Hematopoietic multipotent progenitor cell treated with erythropoietin and hydrocortisone succinate and interleukin-3 and kit ligand, for 6 days (in vitro differentiated cells): ENCODE results near the gene ONECUT3.

ENCODE experiments used
- DNase-seq: peaks from one replicate; pipeline ENCODE4 v3.0.0-alpha.2; 2015

The ONECUT3 gene

DNA sequence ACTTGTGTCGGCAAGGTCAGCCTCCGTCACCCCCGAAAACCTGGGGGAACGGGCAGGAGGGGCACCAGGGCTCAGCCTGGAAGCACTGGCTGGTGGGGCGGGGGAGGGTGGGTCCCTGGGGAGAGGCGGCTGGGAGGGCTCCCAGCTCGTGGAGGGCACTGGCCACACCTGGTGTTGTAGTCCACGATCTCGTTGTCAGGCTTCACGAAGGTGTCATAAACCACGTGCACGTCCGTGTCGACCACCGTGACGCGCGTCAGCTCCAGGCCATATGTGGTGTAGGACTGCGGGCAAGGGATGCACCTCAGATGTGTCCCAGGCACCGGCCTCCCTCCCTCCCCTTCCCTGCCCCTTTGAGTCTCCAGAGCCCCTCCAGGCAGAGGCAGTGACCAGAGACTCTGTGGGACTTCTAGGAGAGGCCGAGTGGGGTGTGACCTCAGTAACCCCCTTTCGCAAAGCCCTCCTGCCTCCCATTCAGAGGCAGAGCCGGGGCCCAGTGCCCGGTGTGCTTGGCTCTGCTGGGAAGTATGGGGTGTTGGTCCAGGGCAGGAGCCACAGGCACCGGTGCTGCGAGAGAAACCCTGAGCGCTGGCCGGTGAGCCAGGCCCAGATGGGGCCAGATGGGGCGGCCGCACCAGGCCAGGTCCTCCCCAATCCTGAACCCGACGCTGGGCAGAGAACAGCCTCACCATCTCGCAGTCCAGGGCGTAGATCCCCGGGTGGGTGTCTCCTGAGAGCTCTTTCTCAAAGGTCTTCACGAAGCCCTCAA, 63.4 kb downstream of the ONECUT3 start:
- DNase-seq, result no peak

DNA sequence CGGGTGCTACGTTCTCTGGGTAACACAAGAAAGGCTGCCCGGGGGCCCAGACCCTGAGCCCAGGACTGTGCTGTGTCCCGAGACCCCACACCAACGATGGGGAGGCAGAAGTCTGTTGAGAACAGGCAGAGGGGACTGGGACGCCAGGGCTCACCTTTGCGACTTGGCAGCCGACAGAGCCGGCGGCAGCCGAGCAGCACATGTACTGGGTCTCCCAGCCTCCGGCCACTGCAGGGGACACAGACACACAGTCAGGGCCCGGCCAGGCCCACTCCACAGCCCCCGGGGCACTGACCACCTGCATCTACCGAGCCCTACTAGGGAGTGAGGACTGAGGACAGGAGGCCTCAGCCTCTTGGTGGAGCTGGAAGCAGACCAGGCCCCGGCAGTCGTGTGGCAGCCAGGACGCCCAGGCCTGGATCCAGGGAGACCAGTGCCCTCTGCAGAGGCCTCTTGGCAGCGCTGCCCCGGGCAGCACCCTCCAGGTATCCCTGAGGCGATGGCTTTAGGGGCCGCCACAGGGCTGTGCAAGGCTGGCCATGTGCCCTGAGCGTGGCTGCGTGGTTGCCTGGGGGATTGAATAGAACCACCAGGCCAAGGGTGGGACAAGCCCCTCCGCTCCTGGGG, 64.4 kb downstream of the ONECUT3 start:
- no peak for DNase-seq

DNA sequence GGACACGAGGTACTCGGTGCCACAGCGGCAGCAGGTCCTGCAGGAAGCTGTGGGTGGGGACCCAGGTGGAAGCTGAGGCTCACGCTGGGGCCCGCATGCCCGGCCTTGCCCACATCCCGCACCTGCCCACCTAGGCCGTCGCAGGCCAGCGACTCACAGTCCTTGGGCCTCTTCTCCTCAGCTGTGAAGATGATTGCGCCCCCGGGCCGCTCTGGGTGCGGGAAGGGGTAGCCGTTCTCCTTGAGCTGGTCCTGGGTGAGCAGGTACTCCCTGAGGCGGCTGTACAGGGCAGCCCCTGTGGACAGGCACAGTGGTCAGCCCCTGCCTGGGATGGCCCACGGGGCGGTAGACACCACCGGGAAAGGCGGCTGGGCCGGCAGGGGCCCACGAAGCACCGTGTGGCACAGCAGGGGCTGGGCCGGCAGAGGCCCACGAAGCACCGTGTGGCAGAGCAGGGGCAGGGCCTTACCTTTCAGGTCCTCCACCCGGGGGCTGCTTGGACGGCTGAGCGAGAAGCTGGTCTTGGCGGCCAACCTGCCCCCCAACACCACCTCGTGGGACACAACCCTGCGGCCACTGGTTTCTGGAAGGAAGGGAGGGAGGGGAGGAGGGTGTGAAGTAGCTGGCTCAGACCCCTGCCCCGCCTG, 65.4 kb downstream of the ONECUT3 start:
- DNase-seq, result no peak

DNA sequence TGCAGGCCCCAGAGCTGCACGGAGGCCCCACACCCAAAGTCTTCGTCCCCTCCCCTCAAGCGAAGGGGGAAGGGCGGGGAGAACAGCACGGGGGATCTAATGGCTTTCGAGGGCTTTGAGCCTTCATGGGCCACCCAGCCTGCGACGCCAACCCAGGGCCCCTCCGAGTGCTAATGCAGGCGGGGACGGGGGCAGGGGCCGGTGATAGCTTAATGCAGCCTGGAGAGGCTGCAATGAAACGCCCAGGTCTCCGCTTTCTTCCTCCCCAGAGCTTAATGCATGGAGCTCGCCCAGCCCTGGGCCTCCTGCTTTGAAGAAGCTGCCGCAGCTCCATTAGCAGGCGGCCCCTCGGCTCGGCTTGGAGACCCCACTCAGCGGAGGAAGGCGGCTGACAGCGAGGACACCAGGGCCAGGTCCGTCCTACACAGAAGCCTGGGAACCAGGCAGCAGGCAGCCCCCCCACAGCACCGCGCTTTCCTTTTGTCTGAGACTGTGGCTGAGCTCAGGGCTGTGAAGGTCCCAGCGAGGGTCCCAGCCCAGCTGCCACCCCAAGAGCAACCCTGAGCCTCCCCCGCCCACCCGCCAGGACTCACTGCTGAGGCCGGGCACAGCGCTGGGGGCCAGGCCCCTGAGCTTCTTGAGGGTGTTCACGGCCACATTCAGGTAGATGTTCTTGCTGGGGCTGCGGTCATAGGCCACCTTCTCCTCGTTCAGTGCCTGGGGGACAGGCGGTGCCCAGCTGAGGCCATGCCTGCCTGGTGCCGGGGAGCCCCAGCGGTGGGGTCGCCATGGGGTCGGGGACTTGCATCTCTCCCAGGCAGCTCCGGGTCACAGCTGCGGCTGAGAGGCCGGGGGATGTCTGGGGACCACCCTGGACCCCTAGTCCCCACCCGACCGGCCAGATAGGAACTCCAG, 66.3 kb downstream of the ONECUT3 start:
- DNase-seq, result no peak

DNA sequence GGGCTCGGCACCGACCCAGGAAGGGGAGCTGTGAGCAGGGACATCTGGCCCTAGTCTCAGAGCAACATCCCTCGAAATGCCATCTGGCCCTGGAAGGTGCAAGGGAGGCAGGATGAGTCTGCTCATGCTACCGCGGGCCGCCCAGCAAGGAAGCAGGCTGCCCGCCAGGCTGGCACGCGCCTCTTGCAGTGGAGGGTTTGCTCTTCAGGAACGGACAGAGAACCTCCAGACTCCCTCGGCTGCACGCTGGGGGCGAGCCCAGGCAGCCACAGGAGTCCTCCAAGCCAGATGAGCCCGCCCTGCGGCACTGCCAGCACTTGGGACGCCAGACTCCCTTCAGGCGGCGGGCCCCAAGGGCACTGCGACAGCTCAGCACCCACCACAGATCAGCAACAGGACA, 68.9 kb downstream of the ONECUT3 start:
- no peak for DNase-seq

DNA sequence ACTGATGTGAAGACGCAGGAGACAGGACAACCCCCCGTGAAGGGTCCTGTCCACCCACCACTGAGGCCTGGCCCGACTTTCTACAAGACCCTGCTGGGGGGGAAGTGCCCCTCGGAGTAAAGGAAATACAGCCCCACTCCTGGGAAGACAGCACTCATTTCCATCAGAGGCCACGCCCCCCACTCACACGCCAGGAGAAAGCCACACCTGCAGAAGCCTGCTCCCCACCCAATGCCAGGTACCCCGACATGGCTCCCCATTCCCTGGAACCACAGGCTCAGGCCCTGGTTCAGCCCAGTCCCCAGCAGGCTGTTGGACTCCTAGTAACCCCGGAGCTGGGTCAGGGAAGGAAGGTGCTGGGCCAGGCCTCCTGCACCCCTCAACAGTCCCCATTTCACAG, 69.7 kb downstream of the ONECUT3 start:
- DNase-seq, result no peak

DNA sequence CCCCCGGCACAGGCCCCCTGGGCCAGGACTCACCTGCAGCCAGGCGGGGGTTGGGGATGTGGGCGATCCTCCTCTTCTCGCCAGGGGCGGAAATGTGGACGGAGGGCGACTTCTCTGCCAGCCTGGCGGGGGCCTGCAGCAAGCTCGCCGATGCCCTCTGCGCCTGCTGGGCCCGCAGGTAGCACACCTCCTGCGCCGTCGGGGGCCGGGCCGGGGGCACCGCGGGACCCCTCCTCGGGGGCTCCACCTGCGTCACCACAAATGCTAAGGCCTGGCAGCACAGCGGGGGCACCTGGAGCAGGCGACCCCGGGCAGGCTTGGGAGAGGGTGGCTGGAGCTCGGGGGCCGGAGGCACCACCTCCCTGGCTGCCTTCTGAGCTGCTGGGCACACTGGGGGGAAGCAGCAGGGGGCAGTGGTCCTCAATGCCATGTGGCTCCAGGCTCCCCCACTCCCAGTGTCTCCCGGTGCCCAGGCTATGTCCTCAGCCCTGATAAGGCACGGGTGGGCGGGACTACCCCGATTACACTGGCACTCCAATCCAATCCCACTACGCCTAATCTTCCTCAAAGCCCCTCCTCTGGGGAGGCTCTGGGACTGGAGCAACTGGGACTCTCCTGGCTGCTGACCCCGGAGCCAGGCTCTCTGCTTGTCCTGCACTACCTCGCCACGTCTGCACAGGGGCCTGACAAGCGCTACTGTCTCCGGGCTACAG, 70.4 kb downstream of the ONECUT3 start:
- DNase-seq, result peak; percentile 44

DNA sequence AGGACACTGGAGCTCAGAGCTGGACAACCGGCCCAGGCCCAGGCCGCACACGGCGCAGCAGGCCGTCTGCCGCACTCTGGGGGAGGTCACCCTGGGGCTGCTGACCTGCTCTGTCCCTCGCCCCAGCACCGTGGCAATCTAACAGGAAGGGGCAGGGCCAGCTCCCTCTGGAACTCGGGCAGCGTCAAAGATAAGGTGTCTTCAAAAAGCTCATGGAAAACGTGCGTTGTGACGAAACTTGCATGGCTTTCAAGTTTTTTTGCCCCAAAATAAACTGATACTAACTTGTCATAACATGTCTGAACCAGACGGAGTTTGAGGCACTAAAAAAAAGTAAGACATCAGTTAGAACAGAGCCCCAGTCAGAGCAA, 70.9 kb downstream of the ONECUT3 start:
- DNase-seq, result no peak

DNA sequence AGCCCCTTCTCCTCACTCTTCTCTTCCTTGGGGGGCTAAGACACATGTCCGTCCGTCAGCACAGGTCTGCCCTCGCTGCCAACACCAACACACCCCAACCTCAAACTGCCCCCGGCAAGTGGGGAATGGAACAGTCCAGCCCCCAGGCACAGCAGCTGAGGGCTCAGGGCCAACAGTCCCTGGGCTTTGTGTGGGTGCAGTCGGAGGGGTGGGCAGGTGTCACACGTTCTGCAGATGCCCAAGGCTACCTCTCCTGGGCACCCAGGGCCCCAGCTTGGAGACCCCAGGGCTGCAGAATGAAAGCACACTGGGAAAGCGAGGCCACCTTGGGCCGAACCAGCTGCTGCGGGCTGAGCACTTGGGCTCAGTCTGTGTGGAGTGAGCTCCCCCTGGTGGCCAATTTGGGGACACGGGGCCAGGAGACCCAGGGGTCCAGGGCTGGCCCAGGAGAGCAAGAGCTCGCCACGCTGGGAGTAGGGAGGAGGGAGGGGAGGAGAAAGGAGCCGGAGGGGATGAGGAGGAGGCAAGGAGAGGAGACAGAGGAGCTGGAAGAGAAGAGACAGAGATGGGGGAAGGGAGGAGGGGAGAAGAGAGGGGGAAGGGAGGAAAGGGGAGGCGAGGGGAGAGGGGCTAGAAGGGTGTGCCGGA, 72.7 kb downstream of the ONECUT3 start:
- DNase-seq, result peak; percentile 84

DNA sequence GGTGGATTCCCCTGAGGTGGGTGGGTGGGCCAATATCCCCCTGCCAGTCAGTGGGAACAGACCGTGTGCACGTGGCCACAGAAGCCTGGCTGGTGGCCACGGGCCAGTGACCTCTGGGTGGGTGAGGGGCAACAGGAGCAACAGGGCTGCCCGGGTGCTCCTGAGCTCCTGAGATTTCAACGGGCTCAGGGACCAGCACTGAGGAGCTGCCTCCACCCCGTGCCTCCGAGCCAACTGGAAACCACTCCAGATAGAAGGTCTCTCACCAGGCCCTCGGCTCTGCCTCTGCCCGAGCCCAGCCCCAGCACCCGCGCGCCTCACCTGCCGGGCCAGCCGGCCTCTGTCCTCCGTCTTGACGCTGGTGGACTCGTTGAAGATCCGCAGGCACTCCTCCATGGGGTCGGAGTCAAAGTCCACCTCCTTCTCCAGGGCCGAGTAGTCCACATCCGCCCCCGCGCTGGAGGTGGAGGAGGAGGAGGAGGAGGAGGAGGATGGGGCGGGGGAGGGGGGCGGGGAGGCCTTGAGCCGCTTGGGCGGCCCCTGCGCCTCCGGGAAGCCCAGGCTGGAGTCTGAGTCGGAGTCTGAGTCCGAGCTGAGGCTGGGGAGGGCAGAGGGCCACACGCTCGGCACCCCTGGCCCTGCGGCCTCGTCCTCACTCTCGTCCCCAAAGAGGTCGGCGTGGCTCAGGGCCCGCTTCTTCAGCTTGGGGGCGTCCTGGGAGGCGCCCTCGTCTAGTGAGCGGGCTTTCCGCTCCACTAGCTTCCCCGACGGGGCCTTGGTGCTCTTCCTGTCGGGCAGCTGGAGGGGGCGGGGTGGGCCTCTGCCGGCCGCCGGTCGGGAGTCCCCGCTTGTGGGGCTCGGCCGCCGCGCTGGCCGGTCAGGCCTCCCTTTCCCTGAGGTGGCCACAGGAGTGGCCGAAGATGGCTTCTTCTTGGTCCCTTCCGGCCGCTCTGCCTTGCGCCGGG, 73.5 kb downstream of the ONECUT3 start:
- no peak for DNase-seq

DNA sequence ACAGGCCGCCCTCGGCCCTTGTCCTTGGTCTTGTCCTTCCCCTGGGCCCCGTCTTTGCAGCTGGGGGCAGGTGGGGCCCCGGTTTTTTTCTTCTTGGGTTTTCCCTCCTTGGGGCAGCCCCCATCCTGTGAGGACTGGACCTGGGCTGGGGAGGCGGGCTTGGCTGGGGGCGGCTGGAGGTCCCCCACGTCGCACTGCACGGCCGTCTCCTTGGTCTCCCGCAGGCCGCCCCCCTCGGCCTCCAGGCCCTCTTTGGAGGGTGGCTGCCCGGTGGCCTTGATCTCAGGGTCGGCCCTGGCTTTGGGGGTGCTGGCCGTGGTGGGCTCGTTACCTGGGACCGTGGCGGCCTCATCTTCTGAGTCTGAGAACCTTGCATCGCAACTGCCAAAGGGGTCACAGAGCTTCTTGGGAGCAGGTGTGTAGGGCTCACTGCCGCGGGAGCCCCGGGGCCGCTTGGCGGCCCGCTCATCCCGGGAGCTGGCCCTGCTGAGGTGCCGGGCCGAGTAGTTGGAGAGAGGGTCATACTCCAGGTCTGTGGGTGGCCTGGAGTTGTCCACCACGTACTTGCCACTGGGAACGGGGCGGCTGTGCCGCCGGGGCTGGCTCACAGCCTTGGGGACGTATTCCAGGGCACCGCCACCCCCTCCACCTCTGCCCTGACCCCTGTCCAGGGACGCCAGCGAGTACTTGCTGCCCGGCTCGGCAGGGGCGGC, 74.4 kb downstream of the ONECUT3 start:
- no peak for DNase-seq

DNA sequence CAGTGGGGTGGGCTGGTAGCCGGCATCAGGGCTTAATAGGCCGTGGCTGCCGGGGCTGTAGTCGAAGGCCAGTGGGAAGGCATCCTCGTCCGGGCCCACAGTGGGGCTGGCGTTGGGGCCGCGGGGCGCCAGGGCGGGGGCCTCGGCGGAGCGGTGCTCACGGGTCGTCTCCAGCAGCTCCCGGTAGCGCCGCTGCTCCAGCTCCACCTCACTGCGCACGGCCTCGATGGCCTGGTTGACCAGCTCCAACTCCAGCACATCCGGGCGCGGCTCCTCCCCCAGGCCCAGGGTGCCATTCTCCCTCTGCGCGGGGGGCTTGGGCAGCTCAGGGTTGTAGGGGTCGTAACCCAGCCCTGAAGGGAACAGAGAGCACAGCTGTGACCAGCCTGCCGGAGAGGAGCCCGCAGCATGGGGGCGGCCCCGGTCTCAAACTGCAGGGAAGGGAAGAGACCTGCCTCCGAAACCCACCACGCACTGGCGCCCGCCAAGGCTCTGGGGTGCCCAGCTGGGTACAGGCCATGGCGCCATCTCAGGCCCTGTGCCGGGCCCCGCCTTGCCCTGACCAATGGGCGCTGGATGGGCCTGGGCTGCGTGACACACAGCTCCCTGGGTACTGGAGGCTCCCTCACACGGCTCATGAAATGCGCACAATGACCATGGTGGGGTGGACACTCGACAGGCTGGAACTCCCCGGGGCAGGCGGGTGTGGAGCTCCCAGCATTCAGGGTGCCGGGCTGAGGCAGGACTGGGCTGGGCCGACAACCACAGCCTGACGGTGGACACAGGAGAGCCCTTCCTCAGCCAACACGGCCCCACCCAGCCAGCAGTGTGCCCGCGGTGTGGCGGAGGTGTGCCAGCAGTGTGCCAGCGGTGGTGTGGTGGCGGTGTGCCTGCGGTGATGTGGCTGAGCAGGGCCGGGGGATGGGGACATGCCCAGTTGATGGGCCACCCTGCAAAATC, 75.3 kb downstream of the ONECUT3 start:
- DNase-seq, result no peak

DNA sequence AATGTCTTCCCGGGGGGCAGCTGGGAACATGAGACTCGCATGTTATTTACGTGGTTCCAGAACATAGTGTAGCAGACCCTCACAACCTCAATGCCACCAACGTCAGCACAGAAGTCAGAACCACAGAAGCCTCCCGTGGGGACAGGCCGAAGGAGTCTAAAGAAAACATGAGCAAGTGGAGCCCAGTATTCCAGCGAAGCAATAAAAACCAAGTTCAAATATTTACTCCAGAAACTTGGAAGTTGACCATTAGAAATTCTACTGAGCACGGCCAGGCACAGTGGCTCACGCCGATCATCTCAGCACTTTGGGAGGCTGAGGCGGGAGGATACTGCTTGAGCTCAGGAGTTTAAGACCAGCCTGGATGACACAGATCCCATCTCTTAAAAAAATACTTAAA, 76.7 kb downstream of the ONECUT3 start:
- DNase-seq, result no peak

DNA sequence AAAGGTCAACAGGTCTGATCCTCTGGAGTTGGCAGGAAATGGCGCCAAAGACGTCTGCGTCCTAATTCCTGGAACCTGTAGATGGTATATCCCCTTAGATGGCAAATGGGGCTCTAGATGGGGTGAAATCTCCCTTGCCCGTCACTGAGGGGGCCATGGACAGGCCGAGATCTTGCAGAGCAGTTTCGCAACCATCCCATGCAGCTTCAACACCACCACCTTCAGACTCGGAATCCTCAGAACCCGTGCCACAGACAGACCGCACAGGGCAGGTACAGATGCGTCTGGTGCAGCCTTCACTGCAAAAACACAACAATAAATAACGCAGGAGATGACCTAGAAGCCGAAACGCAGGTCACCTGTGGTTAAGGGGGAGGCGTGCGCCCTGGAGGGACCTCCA, 77.3 kb downstream of the ONECUT3 start:
- no peak for DNase-seq
